SIG-M5 treated with dmso at 0.1 percent for 504 hours (cell line): ENCODE data around the gene PIWIL4.
"Not testable (repeated sequence)": the region's sequence is repeated elsewhere in the genome, so short reads cannot be mapped to it uniquely, and the experiment has no call there.

Experiments
- DNase-seq: peaks from one replicate; lab custom pipeline; 2025; ENCODE audit not compliant: unreplicated experiment; lab: John Stamatoyannopoulos, UW

PIWIL4 gene

DNA sequence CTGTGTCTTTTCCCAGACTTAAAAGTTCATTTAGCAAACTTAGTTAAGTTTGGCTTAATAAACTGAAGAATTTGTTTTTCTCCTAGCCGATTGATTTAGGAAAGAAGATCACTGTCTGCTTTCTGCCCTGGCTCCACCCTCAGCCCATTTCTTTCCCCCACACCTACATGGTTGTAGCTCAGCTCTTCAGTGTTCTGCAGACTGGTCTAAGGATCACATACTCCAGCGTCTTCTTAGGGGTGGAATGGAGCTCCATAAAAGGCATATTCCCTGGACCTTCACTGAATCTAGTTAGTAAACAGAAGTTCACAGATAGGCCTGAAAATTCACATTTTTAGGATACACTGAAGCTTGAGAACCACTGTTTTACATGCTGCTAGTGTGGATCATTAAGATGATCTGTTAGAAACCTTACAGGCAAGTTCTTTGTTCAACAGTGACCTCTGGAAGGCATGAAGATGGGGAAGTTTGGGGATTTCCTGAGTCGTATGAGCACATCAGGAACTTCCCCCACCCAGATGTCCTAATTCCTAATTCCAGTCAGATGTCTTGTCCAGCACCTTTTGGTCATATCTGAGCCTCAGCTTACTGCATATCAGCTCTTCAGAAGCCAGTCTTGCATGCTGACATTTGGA lies 16.8 kb downstream of the PIWIL4 start:
- peak; percentile 39 for DNase-seq

DNA sequence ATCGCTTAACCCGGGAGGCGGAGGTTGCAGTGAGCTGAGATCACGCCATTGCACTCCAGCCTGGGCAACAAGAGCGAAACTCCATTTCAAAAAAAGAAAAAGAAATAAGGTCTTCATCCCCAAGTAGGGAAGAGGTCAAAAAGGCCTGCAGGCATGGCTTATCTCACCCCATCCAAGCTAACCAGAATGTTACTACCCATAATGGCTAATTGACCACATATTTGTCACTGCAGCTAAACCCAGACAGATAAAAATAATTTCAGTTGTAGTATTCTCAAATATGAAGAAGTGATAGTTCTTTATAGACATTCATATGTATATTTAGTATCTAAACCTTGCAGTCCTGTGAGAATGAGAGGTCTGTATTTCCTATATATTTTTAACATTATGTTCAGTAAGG lies 17.8 kb downstream of the PIWIL4 start:
- DNase-seq: no peak

DNA sequence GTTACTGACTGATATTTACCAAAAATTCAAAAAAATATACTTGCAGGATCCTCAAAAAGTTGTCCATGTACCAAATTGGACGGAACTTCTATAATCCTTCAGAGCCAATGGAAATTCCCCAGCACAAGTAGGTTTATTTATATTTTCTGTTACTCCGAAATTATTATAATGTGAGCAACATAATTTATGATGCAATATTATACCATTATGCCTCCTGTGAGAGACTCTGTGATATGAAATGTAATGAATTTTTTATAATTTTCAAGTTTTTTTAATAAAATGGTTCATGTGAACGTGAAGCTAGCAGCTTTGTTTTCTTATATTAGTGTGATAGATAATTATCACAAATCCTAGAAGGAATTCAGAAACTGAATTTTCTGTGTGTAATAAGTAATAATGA lies 18.2 kb downstream of the PIWIL4 start:
- DNase-seq: no peak

DNA sequence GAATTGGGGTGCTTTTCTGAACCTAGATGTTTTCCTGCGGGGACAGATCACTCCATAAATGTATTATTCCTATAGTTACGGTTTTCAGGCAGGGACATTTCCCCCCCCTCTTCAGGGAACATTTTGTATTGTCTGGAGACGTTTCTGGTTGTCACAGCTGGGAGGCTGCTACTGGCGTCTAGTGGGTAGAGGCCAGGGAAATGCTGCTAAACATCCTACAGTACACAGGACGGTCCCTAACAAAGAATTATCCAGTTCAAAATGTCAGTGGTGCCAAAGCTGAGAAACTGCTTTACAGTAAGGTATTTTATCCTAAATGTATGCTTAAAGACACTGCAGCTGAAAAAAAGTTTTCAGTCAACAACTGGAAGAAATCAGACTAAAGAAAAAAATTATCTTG lies 19.4 kb downstream of the PIWIL4 start:
- no peak for DNase-seq

DNA sequence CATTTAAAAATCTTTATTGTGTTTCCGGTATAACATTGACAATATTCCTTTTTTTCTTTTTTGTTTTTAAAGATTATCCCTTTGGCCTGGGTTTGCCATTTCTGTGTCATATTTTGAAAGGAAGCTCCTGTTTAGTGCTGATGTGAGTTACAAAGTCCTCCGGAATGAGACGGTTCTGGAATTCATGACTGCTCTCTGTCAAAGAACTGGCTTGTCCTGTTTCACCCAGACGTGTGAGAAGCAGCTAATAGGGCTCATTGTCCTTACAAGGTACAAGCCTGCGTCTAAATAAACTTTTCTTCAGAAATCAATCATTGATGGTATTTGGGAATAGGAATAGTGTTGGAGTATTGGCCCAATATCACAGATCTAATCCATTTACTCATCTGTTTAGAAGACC lies 19.8 kb downstream of the PIWIL4 start:
- DNase-seq: no peak

DNA sequence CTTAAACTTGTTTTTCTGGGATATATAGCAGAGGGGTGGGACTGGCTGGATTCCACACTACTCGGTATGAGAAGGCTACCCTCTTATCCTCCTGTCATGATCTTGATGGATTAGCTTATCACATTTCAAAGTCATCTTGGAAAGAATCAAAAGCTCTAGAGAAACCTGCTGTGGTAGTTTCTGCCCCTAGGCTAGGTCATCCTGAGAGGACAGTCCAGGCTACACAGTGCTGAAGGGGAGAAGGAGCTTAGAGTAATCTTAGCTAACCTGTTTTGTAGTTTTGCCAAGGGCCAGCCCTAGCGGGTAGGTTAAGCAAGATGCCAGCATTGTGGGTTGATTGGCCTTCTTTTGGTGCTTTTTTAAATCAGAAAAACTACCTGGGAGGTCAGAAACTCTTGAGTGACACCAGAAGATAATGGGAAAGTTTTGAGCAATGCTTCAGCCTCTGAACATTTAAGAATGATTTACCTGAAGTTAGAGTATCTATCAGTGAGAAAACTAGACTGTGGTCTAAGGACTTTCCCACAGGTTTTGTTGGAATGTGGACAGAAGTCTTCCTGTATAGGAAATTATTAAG lies 21.3 kb downstream of the PIWIL4 start:
- DNase-seq: no peak

DNA sequence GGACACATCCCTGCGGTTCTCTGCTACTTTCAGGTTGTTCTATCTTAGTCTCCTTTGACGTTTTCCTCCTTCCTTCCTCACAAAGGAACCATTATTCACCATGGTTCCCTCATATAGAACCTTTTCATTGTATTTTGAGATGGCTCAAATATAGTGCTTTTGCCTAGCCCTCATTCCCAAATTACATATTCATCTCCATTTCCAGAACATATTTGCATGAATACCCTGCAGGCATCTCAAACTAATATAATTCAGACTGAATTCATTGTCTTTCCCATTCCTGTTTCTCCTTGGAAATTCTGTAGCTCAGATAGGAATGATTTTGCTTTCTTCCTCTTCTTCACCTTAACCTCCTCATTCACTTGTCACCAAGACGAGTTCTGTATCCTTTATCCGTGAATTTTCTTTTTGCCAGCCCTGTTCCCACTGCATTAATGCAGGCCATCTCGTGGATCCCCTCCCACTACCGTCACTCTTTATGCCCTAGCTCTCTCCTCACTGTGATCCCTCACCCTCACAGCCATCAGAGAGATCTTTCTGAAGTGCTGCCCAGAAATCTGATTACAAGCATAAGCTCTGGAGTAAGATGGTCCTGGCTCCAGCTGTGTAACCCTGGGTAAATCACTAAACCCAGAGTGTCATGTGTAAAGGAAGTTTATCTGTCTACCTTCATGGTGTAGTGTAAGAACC lies 23.3 kb downstream of the PIWIL4 start:
- no peak for DNase-seq

DNA sequence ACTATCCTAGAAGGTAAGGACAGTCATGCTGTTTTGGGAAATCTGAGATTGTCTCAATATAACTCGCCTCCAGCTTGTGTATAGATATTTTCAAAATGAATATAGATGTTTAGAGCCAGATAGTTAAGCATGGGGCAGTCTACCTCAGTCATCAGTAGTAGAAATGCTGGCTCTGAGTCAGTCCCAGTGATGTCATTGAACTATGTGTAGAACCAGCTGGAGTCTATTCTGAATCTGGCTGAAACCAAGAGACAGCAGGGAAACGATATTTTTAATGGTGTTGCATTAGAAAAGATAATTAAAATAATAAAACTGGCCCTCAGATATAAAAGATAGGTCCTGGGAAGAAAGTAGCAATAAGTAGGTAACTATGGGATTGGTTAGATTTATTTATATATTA lies 25.9 kb downstream of the PIWIL4 start:
- DNase-seq: no peak

DNA sequence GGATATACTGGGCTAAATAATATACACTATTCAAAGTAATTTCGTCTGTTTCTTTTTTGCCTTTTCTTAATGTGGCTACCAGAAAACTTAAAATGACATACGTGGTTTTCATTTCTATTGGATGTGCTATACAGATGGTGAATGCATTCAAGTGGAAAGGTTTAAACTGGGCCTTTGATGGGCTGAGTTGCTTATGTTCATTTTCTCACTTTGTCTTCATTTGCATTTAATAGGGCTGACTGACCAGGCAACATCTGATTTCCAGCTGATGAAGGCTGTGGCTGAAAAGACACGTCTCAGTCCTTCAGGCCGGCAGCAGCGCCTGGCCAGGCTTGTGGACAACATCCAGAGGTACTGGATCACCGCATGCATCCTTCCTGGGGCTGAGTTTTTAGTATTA lies 27.9 kb downstream of the PIWIL4 start:
- DNase-seq: no peak

DNA sequence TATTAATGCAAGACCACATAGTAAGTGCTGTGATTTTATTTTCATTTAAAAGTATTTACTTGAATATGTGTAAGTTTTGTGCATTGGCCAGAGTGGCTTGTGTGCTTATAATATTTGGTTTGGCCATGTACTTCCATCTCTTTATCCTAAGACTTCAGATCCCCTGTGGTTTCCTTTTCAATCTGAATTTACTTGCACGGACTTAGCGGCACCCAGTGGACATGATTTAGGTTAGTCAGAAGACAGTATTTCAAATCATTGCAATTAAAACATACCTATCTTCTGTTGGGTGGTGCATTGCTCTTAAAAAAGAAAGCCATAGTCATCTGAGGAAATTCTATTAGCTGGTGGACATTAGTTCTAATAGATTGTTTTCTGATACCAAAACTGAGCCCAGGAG lies 30.7 kb downstream of the PIWIL4 start:
- DNase-seq: no peak

DNA sequence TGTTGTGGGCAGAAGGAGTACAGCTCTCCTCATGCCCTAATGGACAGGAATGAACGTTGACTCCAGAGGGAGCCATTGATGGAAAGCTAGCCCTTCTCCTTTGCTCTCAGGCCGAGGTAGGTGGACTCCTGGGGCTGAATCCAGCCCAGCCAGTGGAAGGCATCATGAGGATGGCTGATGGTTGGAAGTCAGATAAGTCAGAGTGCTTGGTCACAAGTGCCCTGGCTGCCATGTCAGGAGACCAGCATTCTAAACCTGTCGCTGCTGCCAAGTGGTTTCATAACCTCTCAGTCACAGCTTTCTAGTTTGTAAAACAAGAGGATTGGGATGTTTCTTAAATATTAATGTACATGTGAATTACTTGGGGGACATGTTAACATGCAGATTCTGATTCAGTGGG lies 32.3 kb downstream of the PIWIL4 start:
- DNase-seq: no peak

DNA sequence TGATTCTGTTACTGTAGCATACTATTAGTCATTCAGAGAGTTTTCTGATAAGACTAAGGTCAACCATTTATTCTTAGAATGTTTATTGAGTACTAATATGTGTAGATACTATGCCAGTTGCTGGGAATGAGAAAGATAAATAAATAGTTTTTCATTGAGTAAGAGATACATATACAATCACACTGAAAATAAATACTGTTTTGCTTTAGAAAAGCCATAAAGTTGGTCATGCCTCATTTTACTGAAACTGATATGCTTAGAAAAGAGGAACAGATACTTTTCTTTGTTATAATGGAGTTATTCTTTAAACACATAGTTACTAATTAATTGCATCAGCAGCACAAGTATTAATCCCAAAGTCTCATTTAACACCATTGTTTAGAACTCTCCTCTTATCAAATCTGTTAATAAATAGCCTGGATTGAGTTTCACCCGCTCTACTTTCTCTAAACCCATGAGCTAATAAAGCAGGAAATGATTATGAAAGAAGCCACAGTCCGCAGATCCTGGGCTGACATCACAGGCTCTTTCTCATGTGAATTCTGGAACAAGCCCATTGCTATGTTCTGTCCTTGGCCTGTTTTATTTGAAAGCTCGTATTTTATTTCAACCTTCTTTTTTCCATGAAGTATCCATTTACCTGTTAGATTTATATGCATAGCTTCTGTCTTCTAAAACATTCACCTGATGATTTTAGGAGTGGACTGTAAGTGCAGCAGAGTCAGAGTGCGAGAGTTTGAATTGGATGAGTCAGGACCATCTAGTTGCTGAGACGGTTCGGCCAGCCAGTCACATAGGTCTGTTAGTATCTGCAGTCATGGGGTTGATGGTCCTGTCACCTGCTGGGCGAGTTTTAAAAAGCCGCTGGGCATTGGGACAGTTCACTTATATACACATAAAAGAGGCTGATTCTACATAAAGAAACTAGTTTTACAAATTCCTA lies 35.5 kb downstream of the PIWIL4 start:
- DNase-seq: peak; percentile 37

DNA sequence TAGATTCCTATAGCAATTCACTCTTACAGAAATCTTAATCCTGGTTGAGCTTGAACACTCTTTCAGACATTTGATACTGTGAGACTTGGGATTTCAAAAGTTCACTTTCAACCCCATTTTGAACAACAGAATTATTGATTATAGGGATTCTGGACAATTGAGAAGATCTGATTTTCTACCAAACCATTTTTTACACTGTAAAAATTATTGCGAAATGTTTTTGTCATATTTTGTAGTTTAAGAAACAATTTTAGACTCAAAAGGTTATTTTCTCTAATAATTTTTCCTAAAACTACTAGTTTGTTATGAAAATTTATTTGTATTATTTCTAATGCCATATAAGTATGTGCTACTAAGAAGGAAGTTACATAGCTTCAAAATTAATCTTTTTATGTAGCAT lies 36.4 kb downstream of the PIWIL4 start:
- DNase-seq: no peak

DNA sequence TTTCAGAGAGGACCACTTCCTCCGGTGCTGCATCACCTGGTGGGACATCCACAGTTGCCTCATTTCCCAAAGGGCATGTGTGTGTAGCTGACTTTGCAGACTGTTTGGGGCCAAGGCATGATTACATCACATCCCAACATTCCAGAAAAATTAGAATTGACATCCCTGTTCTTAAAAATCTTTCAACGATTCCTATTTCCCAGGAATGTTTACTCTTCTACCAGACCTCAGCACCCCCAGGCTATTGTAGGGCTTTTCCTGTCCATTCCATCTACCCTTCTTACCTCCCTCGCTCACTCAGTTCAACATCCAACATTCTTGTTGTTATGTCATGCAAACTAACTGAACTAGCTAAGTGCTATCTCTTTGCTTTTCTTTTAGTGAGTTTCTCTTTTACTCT lies 37.3 kb downstream of the PIWIL4 start:
- DNase-seq: no peak

DNA sequence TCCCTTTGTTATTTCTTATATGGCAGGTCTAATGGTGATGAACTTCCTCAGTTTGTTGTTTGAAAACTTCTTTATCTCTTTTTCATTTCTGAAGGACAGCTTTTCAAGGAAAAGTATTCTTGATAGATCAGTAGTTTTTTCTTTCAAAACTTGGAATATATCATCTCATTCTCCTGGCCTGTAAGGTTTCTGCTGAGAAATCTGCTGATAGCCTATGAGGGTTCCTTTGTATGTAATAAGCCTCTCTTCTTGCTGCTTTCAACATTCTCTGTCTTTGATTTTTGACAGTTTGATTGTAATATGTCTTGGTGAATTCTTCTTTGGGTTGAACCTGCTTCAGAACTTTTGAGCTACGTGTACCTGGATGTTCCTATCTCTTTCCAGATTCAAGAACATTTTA lies 46.0 kb downstream of the PIWIL4 start:
- DNase-seq: no peak

DNA sequence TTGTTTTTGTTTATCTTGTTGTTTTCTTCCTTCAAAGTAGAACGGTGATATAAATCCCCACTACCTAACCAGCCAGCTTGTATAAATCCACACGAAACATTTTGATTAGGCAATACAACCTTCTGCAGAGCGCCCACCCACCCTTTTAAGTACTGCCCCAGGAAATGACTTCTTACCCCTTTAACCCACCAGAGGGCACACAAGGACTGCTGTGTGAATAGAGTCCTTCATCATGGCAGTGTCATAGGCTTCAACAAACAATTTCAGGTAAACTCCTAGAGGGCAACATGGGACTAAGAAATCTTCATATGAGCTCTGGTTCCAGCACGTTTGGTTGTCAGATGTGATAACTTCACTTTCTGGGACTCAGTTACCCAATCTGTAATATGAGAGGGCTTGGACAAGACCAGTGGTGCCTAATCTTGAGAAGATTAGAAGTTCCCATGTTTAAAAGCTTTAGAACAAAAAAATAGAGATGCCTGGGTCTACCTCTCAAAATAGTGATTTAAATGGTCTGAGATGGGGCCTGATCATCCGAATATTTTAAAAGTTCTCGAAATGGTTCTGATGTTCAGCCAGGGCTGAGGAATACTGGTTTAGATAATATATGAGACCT lies 56.1 kb downstream of the PIWIL4 start:
- DNase-seq: peak; percentile 79

DNA sequence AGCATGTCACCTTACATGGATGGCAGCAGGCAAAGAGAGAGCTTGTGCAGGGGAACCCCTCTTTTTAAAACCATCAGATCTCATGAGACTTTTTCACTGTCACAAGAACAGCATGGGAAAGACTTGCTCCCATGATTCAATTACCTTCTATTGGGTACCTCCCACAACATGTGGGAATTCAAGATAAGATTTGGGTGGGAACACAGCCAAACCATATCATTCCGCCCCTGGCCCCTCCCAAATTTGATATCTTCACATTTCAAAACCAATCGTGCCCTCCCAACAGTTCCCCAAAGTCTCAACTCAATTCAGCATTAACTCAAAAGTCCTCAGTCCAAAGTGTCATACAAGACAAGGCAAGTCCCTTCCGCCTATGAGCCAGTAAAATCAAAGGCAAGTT lies 58.3 kb downstream of the PIWIL4 start:
- not testable (repeated sequence) for DNase-seq

DNA sequence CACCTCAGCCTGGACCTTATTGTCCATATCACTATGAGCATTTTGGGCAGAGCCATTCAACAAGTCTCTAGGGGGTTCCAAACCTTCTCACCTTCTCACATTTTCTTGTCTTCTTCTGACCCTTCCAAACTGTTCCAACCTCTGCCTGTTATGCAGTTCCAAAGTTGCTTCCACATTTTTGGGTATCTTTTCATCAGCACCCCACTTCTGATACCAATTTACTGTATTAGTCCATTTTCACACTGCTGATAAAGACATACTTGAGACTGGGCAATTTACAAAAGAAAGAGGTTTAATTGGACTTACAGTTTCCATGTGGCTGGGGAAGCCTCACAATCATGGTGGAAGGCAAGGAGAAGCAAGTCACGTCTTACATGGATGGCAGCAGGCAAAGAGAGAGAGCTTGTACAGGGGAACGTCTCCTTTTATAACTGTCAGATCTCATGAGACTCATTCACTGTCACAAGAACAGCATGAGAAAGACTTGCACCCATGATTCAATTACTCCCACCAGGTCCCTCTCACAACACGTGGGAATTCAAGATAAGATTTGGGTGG lies 59.9 kb downstream of the PIWIL4 start:
- not testable (repeated sequence) for DNase-seq

DNA sequence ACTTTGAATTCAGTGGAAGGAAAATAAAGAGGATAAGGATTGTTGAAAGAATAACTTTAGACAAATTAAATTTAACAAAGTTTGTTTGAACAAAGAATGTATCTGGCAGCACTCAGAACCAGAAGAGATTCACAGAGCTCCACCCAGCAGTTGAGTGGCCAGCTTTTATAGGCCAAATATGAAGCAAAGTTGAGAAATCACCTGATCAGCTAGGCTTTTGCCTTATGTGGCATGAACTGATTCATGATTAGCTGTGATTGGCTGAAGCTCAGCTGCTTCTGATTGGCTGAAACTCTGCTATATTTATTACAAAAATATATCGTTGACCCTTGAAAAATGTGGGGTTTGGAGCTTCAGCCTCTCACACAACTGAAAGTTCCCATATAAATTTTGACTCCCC lies 62.6 kb downstream of the PIWIL4 start:
- DNase-seq: no peak

DNA sequence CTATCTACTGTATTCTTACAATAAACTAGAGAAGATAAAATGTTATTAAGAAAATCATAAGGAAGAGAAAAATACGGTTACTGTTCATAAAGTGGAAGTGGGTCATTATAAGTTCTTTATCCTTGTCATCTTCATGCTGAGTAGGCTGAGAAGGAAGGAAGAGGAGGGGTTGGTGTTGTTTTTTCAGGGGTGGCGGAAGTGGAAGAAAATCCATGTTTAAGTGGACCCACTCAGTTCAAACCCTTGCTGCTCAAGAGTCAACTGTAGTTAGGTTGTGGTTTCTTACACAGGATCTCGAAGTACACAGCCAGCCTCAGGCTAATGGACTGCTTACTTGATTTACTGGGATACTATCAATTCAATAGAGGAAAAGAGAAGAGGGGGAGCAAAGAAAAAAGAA lies 63.1 kb downstream of the PIWIL4 start:
- no peak for DNase-seq

DNA sequence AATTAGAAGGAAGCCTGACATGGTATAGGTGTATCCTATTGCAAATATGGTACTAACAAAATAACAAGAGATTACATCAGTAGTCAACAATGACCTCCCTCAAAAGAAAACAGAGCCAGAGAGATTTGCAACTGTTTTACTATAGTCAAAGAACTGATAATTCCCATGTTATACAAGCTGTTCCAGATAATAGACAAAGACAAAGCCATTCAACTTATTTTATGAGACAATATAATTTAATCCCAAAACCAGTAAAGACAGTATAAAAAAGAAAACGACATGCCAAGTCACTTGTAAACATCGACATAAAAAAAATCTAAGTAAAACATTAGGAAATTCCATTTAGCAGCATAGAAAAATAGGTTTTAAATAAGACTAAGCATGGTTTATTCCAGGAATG lies 65.2 kb downstream of the PIWIL4 start:
- DNase-seq: no peak
